GM12875 (cell line): Measurements from ENCODE around the gene RORB.

Experiments used
- H3K4me3 ChIP-seq: one replicate; pipeline ENCODE4 v1.5.1; 2011; ENCODE audit warnings: low read depth, low read length, control low read depth
- CTCF ChIP-seq: IDR thresholded peaks from 2 replicates; pipeline ENCODE4 v1.5.1; 2011; ENCODE audit warnings: low read depth, mild to moderate bottlenecking, control low read depth, inconsistent platforms, low read length, moderate library complexity, borderline replicate concordance; ENCODE audit not compliant: insufficient read depth

Gene RORB

GRCh38 chr9:74512416-74512815 is 15.3 kb downstream of the RORB start:
- H3K4me3 ChIP-seq = no peak overlapping the region
- no peak for TF ChIP-seq CTCF

GRCh38 chr9:74513221-74513620 is 16.1 kb downstream of the RORB start:
- no peak overlapping the region for H3K4me3 ChIP-seq
- no peak for TF ChIP-seq CTCF

GRCh38 chr9:74517188-74517587 is 20.1 kb downstream of the RORB start:
- TF ChIP-seq CTCF = no peak
- no peak overlapping the region for H3K4me3 ChIP-seq

GRCh38 chr9:74519419-74519818 is 22.3 kb downstream of the RORB start:
- no peak for TF ChIP-seq CTCF
- no peak overlapping the region for H3K4me3 ChIP-seq

- no peak for TF ChIP-seq CTCF
- H3K4me3 ChIP-seq = no peak overlapping the region
Observed at GRCh38 chr9:74521009-74521408, 23.9 kb downstream of the RORB start.

GRCh38 chr9:74524289-74524688 is 27.2 kb downstream of the RORB start:
- TF ChIP-seq CTCF = no peak
- no peak overlapping the region for H3K4me3 ChIP-seq

GRCh38 chr9:74526215-74526614 is 29.1 kb downstream of the RORB start:
- no peak overlapping the region for H3K4me3 ChIP-seq
- TF ChIP-seq CTCF = no peak
